Lower leg skin (tissue), 4 donors: ENCODE measurements around the gene PRIMPOL. TPM values are rescaled to one million over a fixed set of nuclear protein-coding genes. Genes with fewer than 3 reads are reported as not detected.

Experiments used
- DNase-seq, 2 donors: peaks; one replicate each; pipeline ENCODE4 v3.0.0-alpha.2; 2019; ENCODE audit warnings: low spot score in 2 of 2
- H3K4me3 ChIP-seq: fragments of 200-600 bp; sonication (generic); 2 replicates; pipeline ENCODE4 v1.5.1; 2017; ENCODE audit warnings: mild to moderate bottlenecking, low read depth; ENCODE audit not compliant: poor library complexity, severe bottlenecking
- CTCF ChIP-seq, 3 donors: fragments of 450-650 bp; IDR thresholded peaks; one replicate each; pipeline ENCODE4 v1.5.1; 2016; ENCODE audit warnings: antibody characterized with exemption in 3 of 3, mild to moderate bottlenecking in 3 of 3, moderate library complexity in 2 of 3
- POLR2A ChIP-seq, 2 donors: fragments of 450-650 bp; IDR thresholded peaks; one replicate each; pipeline ENCODE4 v1.6.1; 2016 to 2017; ENCODE audit warnings: antibody characterized with exemption in 2 of 2, mild to moderate bottlenecking in 1 of 2, moderate library complexity in 1 of 2
- WGBS, 2 donors: methylation state at CpG; one replicate each; pipeline ENCODE4 v1.1.5; 2018; 5-methylcytosine and 5-hydroxymethylcytosine counted together
- intact Hi-C: fragments of 100-400 bp; cut with DNase I; formaldehyde crosslinking; loops from one replicate; pipeline ENCODE4 v1.15.0; 2023; ENCODE audit warnings: low total_unique reads
- total RNA-seq, 4 donors: library from RNA; depleted of rRNA; stranded (reverse); fragments of >200 nt; gene quantifications; one replicate each; pipeline ENCODE4 v1.1.0, GENCODE V29; 2016

PRIMPOL gene
- total RNA-seq, 4 donors from 2014 or later: 12.1 to 23.2 (median 13.4) TPM

- H3K4me3 ChIP-seq: no peak overlapping the region
- intact Hi-C loops: no loop called here
- TF ChIP-seq CTCF (IDR thresholded peaks at IDR 0.05) (no peak), POLR2A (IDR thresholded peaks at IDR 0.05) (no peak)
- DNase-seq: no peak
These were observed 71.7 kb downstream of the PRIMPOL start for GRCh38 chr4:184721254-184721653.

- no peak for TF ChIP-seq CTCF (IDR thresholded peaks at IDR 0.05)
- no peak for TF ChIP-seq POLR2A (IDR thresholded peaks at IDR 0.05)
- 34 to 63% methylated on average over 1 of the region's 1 CpG for WGBS, 2 donors
- no peak overlapping the region for H3K4me3 ChIP-seq
- intact Hi-C loops: no loop called here
- DNase-seq: no peak
These were observed 73.3 kb downstream of the PRIMPOL start for GRCh38 chr4:184722798-184723197.

- no peak for DNase-seq
- H3K4me3 ChIP-seq: no peak overlapping the region
- 94% methylated on average over 3 of the region's 3 CpGs for WGBS, 2 donors
- TF ChIP-seq POLR2A (IDR thresholded peaks at IDR 0.05) (no peak), CTCF (IDR thresholded peaks at IDR 0.05) (no peak)
- intact Hi-C loops: no loop called here
These were observed 77.9 kb downstream of the PRIMPOL start for GRCh38 chr4:184727430-184727829.

- TF ChIP-seq POLR2A (IDR thresholded peaks at IDR 0.05): no peak
- TF ChIP-seq CTCF (IDR thresholded peaks at IDR 0.05): no peak
- intact Hi-C loops: no loop called here
- no peak for DNase-seq
- H3K4me3 ChIP-seq: no peak overlapping the region
- 47 to 69% methylated on average over 2 of the region's 2 CpGs for WGBS, 2 donors
These were observed 79.3 kb downstream of the PRIMPOL start for GRCh38 chr4:184728858-184729257.

- TF ChIP-seq CTCF (IDR thresholded peaks at IDR 0.05) (no peak), POLR2A (IDR thresholded peaks at IDR 0.05) (no peak)
- WGBS, 2 donors: 68 to 76% methylated on average over 5 of the region's 5 CpGs
- intact Hi-C loops: no loop called here
- no peak overlapping the region for H3K4me3 ChIP-seq
- no peak for DNase-seq
These were observed 80.4 kb downstream of the PRIMPOL start for GRCh38 chr4:184729946-184730345.

- intact Hi-C loops: no loop called here
- 77 to 80% methylated on average over 6 of the region's 6 CpGs for WGBS, 2 donors
- DNase-seq: no peak
These were observed 81.5 kb downstream of the PRIMPOL start for GRCh38 chr4:184731056-184731455.

More at GRCh38 chr4:184731056-184731455, 81.5 kb downstream of the PRIMPOL start:
- TF ChIP-seq POLR2A (IDR thresholded peaks at IDR 0.05): no peak
- TF ChIP-seq CTCF (IDR thresholded peaks at IDR 0.05): no peak
- no peak overlapping the region for H3K4me3 ChIP-seq
